ENCODE measurements around the gene RIPK4.

Gene RIPK4

GRCh38 chr21:41755258-41755933, 11.5 kb downstream of the RIPK4 start:
- Histone ChIP-seq H3K36me3 (ENCODE audit: control insufficient read depth in 4 of 4, insufficient read depth in 4 of 4, low read length in 3 of 4) (no peaks in the 10 kb centered on the region), H3K4me1 (ENCODE audit: control extremely low read depth in 1 of 4, control insufficient read depth in 4 of 4, insufficient read depth in 4 of 4, low read length in 3 of 4) (peaks cover 0 to 2% (median 0%) of the 10 kb centered on the region in 4 experiments), H3K27ac (ENCODE audit: insufficient read depth in 1 of 2, low read depth in 1 of 2, low read length in 2 of 2, poor library complexity in 1 of 2, severe bottlenecking in 2 of 2) (no peak overlapping the region), H3K27me3 (replicated peaks in 2 of 5; ENCODE audit: control insufficient read depth in 4 of 5, insufficient read depth in 5 of 5, low read length in 4 of 5) (peaks cover 2 to 19% (median 10%) of the 10 kb centered on the region in 5 experiments), H3K9me3 (ENCODE audit: control extremely low read depth in 1 of 5, control insufficient read depth in 4 of 5, insufficient read depth in 2 of 5, low read depth in 1 of 5, low read length in 4 of 5) (no peaks in the 10 kb centered on the region), H3K4me3 (ENCODE audit: control insufficient read depth in 1 of 7, extremely low read depth in 1 of 7, insufficient read depth in 4 of 7, low read depth in 2 of 7, low read length in 6 of 7) (no peak overlapping the region)
- DNase-seq = no peak
- ChIA-PET CTCF (interaction anchor here (1.2 kb wide), 1 partner anchor 10 kb away, joined by 3 read pairs; no protein-coding TSS in a partner anchor), POLR2A (no interaction called here)
- 94% methylated on average over 23 of the region's 23 CpGs for WGBS (ENCODE audit: insufficient coverage)

DNA sequence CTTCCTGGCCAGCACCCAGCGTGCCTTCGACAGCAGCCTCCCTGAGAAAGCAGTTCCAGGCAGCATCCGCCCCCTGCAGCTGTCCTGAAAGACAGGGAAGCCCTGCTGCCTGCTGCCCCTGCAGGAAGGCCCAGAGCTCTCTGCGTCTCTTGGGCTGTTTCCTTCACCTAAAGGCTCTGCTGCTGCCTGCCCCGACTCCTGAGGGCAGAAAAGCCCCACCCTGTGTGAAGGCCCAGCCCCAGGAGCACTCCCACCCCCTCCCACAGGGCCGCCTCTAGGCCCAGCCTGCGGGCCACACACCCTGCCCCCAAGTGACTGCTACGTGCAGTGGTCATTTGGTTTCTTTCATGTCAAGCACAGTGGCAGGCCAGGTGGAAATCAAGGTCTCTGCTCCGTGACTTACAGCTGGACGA, 12.4 kb downstream of the RIPK4 start:
- Histone ChIP-seq H3K4me3 (ENCODE audit: control insufficient read depth in 1 of 7, extremely low read depth in 1 of 7, insufficient read depth in 4 of 7, low read depth in 2 of 7, low read length in 6 of 7) (no peak overlapping the region), H3K4me1 (ENCODE audit: control extremely low read depth in 1 of 4, control insufficient read depth in 4 of 4, insufficient read depth in 4 of 4, low read length in 3 of 4) (peaks cover 0 to 2% (median 0%) of the 10 kb centered on the region in 4 experiments), H3K36me3 (ENCODE audit: control insufficient read depth in 4 of 4, insufficient read depth in 4 of 4, low read length in 3 of 4) (no peaks in the 10 kb centered on the region), H3K27ac (ENCODE audit: insufficient read depth in 1 of 2, low read depth in 1 of 2, low read length in 2 of 2, poor library complexity in 1 of 2, severe bottlenecking in 2 of 2) (no peak overlapping the region), H3K9me3 (ENCODE audit: control extremely low read depth in 1 of 5, control insufficient read depth in 4 of 5, insufficient read depth in 2 of 5, low read depth in 1 of 5, low read length in 4 of 5) (no peaks in the 10 kb centered on the region), H3K27me3 (replicated peaks in 2 of 5; ENCODE audit: control insufficient read depth in 4 of 5, insufficient read depth in 5 of 5, low read length in 4 of 5) (peaks cover 0 to 10% (median 2%) of the 10 kb centered on the region in 5 experiments)
- CTCF ChIA-PET = no interaction called here
- 96% methylated on average over 6 of the region's 10 CpGs for WGBS (ENCODE audit: insufficient coverage)
- POLR2A ChIA-PET = no interaction called here
- DNase-seq = no peak

GRCh38 chr21:41753006-41753898, 13.6 kb downstream of the RIPK4 start:
- H3K27ac ChIP-seq (ENCODE audit: insufficient read depth in 1 of 2, low read depth in 1 of 2, low read length in 2 of 2, poor library complexity in 1 of 2, severe bottlenecking in 2 of 2) = no peak overlapping the region
- CTCF ChIA-PET = interaction anchor here (2.1 kb wide), 1 partner anchor 10 kb away, joined by 10 read pairs; no protein-coding TSS in a partner anchor
- H3K36me3 ChIP-seq (ENCODE audit: control insufficient read depth in 4 of 4, insufficient read depth in 4 of 4, low read length in 3 of 4) = no peaks in the 10 kb centered on the region
- H3K27me3 ChIP-seq (replicated peaks in 2 of 5; ENCODE audit: control insufficient read depth in 4 of 5, insufficient read depth in 5 of 5, low read length in 4 of 5) = peaks cover 0 to 7% (median 2%) of the 10 kb centered on the region in 5 experiments
- no peaks in the 10 kb centered on the region for H3K9me3 ChIP-seq (ENCODE audit: control extremely low read depth in 1 of 5, control insufficient read depth in 4 of 5, insufficient read depth in 2 of 5, low read depth in 1 of 5, low read length in 4 of 5)
- WGBS (ENCODE audit: insufficient coverage) = 95% methylated on average over 9 of the region's 16 CpGs
- no peak overlapping the region for H3K4me3 ChIP-seq (ENCODE audit: control insufficient read depth in 1 of 7, extremely low read depth in 1 of 7, insufficient read depth in 4 of 7, low read depth in 2 of 7, low read length in 6 of 7)
- peaks cover 0 to 2% (median 0%) of the 10 kb centered on the region in 4 experiments for H3K4me1 ChIP-seq (ENCODE audit: control extremely low read depth in 1 of 4, control insufficient read depth in 4 of 4, insufficient read depth in 4 of 4, low read length in 3 of 4)
- POLR2A ChIA-PET = no interaction called here
- DNase-seq = no peak

DNA sequence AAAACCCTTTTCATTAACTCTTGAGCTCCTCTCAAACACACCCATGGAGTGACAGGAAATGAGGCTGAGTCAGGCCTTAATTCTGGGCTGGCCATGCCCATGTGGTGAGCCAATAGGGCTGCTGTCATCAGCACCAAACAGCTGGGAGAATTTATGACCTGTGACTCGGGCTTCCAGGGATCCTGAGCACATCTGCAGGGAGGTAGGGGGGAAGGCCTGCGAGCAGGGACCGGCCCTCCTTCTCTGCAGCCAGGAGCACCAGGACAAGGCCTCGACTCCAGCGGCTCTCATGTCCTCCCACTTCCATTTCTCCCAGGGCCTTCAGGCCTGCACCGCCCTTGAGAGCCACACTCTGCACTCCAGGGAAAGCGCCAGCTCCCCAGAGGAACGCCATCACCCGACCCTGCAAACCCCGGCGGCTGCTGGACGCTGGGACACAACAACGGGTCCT, 14.6 kb downstream of the RIPK4 start:
- no peaks in the 10 kb centered on the region for H3K9me3 ChIP-seq (ENCODE audit: control extremely low read depth in 1 of 5, control insufficient read depth in 4 of 5, insufficient read depth in 2 of 5, low read depth in 1 of 5, low read length in 4 of 5)
- no peak overlapping the region for H3K27ac ChIP-seq (ENCODE audit: insufficient read depth in 1 of 2, low read depth in 1 of 2, low read length in 2 of 2, poor library complexity in 1 of 2, severe bottlenecking in 2 of 2)
- no peaks in the 10 kb centered on the region for H3K36me3 ChIP-seq (ENCODE audit: control insufficient read depth in 4 of 4, insufficient read depth in 4 of 4, low read length in 3 of 4)
- H3K27me3 ChIP-seq (replicated peaks in 2 of 5; ENCODE audit: control insufficient read depth in 4 of 5, insufficient read depth in 5 of 5, low read length in 4 of 5) = peaks cover 0 to 9% (median 2%) of the 10 kb centered on the region in 5 experiments
- ChIA-PET CTCF (interaction anchor here (2.1 kb wide), 1 partner anchor 11 kb away, joined by 10 read pairs; no protein-coding TSS in a partner anchor), POLR2A (no interaction called here)
- H3K4me1 ChIP-seq (ENCODE audit: control extremely low read depth in 1 of 4, control insufficient read depth in 4 of 4, insufficient read depth in 4 of 4, low read length in 3 of 4) = peaks cover 0 to 2% (median 0%) of the 10 kb centered on the region in 4 experiments
- 86% methylated on average over 10 of the region's 13 CpGs for WGBS (ENCODE audit: insufficient coverage)
- H3K4me3 ChIP-seq (ENCODE audit: control insufficient read depth in 1 of 7, extremely low read depth in 1 of 7, insufficient read depth in 4 of 7, low read depth in 2 of 7, low read length in 6 of 7) = no peak overlapping the region
- no peak for DNase-seq

DNA sequence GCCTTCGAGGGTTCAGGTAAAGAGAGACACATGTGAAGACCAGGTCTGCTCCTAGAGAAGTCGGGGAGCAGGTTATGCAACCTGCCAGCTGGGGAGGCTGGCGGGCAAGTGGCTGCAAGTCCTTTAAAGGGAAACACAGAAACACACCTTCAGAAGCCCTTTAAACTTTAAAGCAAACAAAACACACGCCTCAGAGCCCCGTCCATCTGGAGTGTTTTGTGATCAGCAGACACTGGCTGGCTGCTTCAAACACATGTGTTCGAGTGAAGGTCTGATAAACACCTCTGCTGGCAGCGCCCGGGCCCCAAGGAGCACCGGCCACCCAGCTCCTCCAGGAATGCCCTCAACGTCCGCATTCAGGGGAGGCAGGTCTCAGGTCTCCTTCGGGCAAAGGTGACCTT, 15.2 kb downstream of the RIPK4 start:
- no peak for DNase-seq
- H3K9me3 ChIP-seq (ENCODE audit: control extremely low read depth in 1 of 5, control insufficient read depth in 4 of 5, insufficient read depth in 2 of 5, low read depth in 1 of 5, low read length in 4 of 5) = no peaks in the 10 kb centered on the region
- CTCF ChIA-PET = interaction anchor here (1.4 to 2.1 kb wide), 2 partner anchors 12 to 15 kb away, joined by 3 to 10 read pairs; partner anchors contain the start of gene RIPK4
- peaks cover 0 to 2% (median 0%) of the 10 kb centered on the region in 4 experiments for H3K4me1 ChIP-seq (ENCODE audit: control extremely low read depth in 1 of 4, control insufficient read depth in 4 of 4, insufficient read depth in 4 of 4, low read length in 3 of 4)
- 80% methylated on average over 12 of the region's 12 CpGs for WGBS (ENCODE audit: insufficient coverage)
- H3K27ac ChIP-seq (ENCODE audit: insufficient read depth in 1 of 2, low read depth in 1 of 2, low read length in 2 of 2, poor library complexity in 1 of 2, severe bottlenecking in 2 of 2) = no peak overlapping the region
- peaks cover 0 to 9% (median 2%) of the 10 kb centered on the region in 5 experiments for H3K27me3 ChIP-seq (replicated peaks in 2 of 5; ENCODE audit: control insufficient read depth in 4 of 5, insufficient read depth in 5 of 5, low read length in 4 of 5)
- H3K4me3 ChIP-seq (ENCODE audit: control insufficient read depth in 1 of 7, extremely low read depth in 1 of 7, insufficient read depth in 4 of 7, low read depth in 2 of 7, low read length in 6 of 7) = no peak overlapping the region
- H3K36me3 ChIP-seq (ENCODE audit: control insufficient read depth in 4 of 4, insufficient read depth in 4 of 4, low read length in 3 of 4) = no peaks in the 10 kb centered on the region
- POLR2A ChIA-PET = no interaction called here

DNA sequence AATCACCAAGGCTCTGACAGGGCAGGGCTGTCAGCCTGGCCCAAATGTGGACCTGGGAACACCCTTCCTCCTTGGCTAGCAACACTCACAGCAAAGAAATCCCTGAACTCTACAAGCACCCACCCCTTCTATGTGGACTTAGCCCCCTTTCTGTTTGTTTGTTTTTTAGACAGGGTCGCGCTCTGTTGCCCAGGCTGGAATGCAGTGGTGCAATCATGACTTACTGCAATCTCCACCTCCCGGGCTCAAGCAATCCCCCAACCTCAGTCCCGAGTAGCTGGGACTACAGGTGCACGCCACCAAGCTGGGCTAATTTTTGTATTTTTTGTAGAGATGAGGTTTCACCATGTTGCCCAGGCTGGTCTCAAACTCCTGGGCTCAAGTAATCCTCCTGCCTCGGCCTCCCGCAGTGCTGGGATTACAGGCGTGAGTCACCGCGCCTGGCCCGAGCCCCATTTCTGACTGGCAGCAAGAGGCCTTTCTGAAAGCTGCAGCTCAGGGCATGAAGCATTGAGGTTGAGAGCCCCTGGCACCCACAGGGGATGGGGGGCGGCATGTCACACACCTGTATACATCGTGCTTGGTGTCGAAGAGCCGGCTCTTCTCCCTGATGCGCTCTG, 16.2 kb downstream of the RIPK4 start:
- CTCF ChIA-PET = interaction anchor here (1.4 kb wide), 1 partner anchor 16 kb away, joined by 3 read pairs; the partner anchor contains the start of gene RIPK4
- DNase-seq = no peak
- H3K27me3 ChIP-seq (replicated peaks in 2 of 5; ENCODE audit: control insufficient read depth in 4 of 5, insufficient read depth in 5 of 5, low read length in 4 of 5) = peaks cover 0 to 9% (median 2%) of the 10 kb centered on the region in 5 experiments
- H3K4me1 ChIP-seq (ENCODE audit: control extremely low read depth in 1 of 4, control insufficient read depth in 4 of 4, insufficient read depth in 4 of 4, low read length in 3 of 4) = peaks cover 0 to 2% (median 0%) of the 10 kb centered on the region in 4 experiments
- POLR2A ChIA-PET = no interaction called here
- WGBS (ENCODE audit: insufficient coverage) = 97% methylated on average over 14 of the region's 16 CpGs
- H3K9me3 ChIP-seq (ENCODE audit: control extremely low read depth in 1 of 5, control insufficient read depth in 4 of 5, insufficient read depth in 2 of 5, low read depth in 1 of 5, low read length in 4 of 5) = no peaks in the 10 kb centered on the region
- H3K36me3 ChIP-seq (ENCODE audit: control insufficient read depth in 4 of 4, insufficient read depth in 4 of 4, low read length in 3 of 4) = no peaks in the 10 kb centered on the region
- no peak overlapping the region for H3K4me3 ChIP-seq (ENCODE audit: control insufficient read depth in 1 of 7, extremely low read depth in 1 of 7, insufficient read depth in 4 of 7, low read depth in 2 of 7, low read length in 6 of 7)
- H3K27ac ChIP-seq (ENCODE audit: insufficient read depth in 1 of 2, low read depth in 1 of 2, low read length in 2 of 2, poor library complexity in 1 of 2, severe bottlenecking in 2 of 2) = no peak overlapping the region

All from common myeloid progenitor, CD34-positive (primary cell).